Activated CD8-positive, alpha-beta memory T cell treated with anti-CD3 and anti-CD28 coated beads, Interleukin-2, amount 10 ng/mL, durations not matched to agents 7 days and 5 days (primary cell): ENCODE results near the gene GPC6. TPM values are rescaled to one million over a fixed set of nuclear protein-coding genes. Genes with fewer than 3 reads are reported as not detected.

Experiments
- ATAC-seq: fragments of 150-1000 bp; cut with Tn5 transposase; one replicate; pipeline ENCODE4 v1.10.0; 2021; ENCODE audit warnings: moderate library complexity
- CTCF ChIA-PET: fragments of 350-600 bp; sonication (Branson Sonifier 250); formaldehyde crosslinking; loops from one replicate; lab custom pipeline; 2021; ENCODE audit warnings: antibody characterized with exemption; lab: Charles Lee
- DNase-seq: peaks from one replicate; pipeline ENCODE4 v3.0.0-alpha.2; 2020
- H3K27ac Mint-ChIP-seq: one replicate; pipeline ENCODE4 v1.8.0; 2021; ENCODE audit warnings: mild to moderate bottlenecking, mixed read lengths
- H3K27me3 Mint-ChIP-seq: one replicate; pipeline ENCODE4 v1.8.0; 2021; ENCODE audit warnings: mixed read lengths
- H3K36me3 Mint-ChIP-seq: one replicate; pipeline ENCODE4 v1.8.0; 2021; ENCODE audit warnings: mild to moderate bottlenecking, mixed read lengths
- H3K4me1 Mint-ChIP-seq: one replicate; pipeline ENCODE4 v1.8.0; 2021; ENCODE audit warnings: mixed read lengths
- H3K4me3 Mint-ChIP-seq: one replicate; pipeline ENCODE4 v1.8.0; 2021; ENCODE audit warnings: mild to moderate bottlenecking, moderate library complexity, mixed read lengths
- H3K9me3 Mint-ChIP-seq: one replicate; pipeline ENCODE4 v1.8.0; 2022; ENCODE audit warnings: low read depth, mixed read lengths
- total RNA-seq, 2 experiments: library from RNA; stranded (reverse); gene quantifications; one replicate each; pipeline ENCODE4 v1.2.3, GENCODE V29; 2021

Gene GPC6
- total RNA-seq, 2 experiments from 2014 or later, result not detected

- no peaks in the 10 kb centered on the region for H3K36me3 Mint-ChIP-seq
- H3K4me3 Mint-ChIP-seq, result no peak overlapping the region
- no peak overlapping the region for H3K27ac Mint-ChIP-seq
- DNase-seq, result no peak
- ATAC-seq, result no peak
- H3K4me1 Mint-ChIP-seq, result no peaks in the 10 kb centered on the region
- no peaks in the 10 kb centered on the region for H3K9me3 Mint-ChIP-seq
- peaks cover 12% of the 10 kb centered on the region for H3K27me3 Mint-ChIP-seq
- CTCF ChIA-PET, result interaction anchor here (1.2 kb wide), 1 partner anchor 118 kb away, joined by 3 read pairs; no protein-coding TSS in a partner anchor
Observed at GRCh38 chr13:94227255-94227879, 1000.8 kb downstream of the GPC6 start.

DNA sequence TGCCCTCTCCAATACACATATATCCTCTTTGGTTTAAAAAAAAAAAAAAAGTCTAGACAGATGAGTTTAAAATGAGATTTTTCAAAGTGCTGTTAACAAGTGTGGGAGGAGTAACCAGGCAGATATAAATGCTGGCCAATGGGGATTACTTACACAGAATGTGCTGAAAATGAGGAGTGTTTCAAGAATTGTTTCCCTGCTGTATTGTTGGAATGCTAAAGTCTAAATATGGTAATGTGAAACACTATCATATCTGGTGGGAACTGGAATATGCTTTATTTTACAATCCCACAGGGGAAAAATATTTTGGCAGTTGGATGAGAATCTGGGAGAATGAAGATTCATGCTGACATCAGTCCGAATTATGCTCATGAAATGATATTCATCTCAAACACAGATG, 1002.2 kb downstream of the GPC6 start:
- ATAC-seq, result no peak
- CTCF ChIA-PET, result no interaction called here
- H3K36me3 Mint-ChIP-seq, result no peaks in the 10 kb centered on the region
- no peak overlapping the region for H3K27ac Mint-ChIP-seq
- H3K4me1 Mint-ChIP-seq, result no peaks in the 10 kb centered on the region
- no peak overlapping the region for H3K4me3 Mint-ChIP-seq
- H3K9me3 Mint-ChIP-seq, result no peaks in the 10 kb centered on the region
- no peak for DNase-seq
- peaks cover 4% of the 10 kb centered on the region for H3K27me3 Mint-ChIP-seq

GRCh38 chr13:94232161-94232950, 1005.7 kb downstream of the GPC6 start:
- Mint-ChIP-seq H3K27ac (no peak overlapping the region), H3K27me3 (peaks cover 4% of the 10 kb centered on the region), H3K4me3 (no peak overlapping the region), H3K36me3 (no peaks in the 10 kb centered on the region), H3K9me3 (no peaks in the 10 kb centered on the region), H3K4me1 (peaks cover 11% of the 10 kb centered on the region)
- CTCF ChIA-PET, result no interaction called here
- ATAC-seq (no peak), DNase-seq (no peak)

- Mint-ChIP-seq H3K4me1 (peaks cover 16% of the 10 kb centered on the region), H3K27me3 (peaks cover 6% of the 10 kb centered on the region), H3K9me3 (no peaks in the 10 kb centered on the region), H3K27ac (no peak overlapping the region), H3K4me3 (no peak overlapping the region), H3K36me3 (no peaks in the 10 kb centered on the region)
- no peak for DNase-seq
- CTCF ChIA-PET, result no interaction called here
- no peak for ATAC-seq
Observed at GRCh38 chr13:94232956-94233355, 1006.3 kb downstream of the GPC6 start.

- H3K27me3 Mint-ChIP-seq, result peaks cover 6% of the 10 kb centered on the region
- no peak for ATAC-seq
- H3K4me3 Mint-ChIP-seq, result no peak overlapping the region
- no peak for DNase-seq
- CTCF ChIA-PET, result no interaction called here
- no peaks in the 10 kb centered on the region for H3K36me3 Mint-ChIP-seq
- no peak overlapping the region for H3K27ac Mint-ChIP-seq
- H3K9me3 Mint-ChIP-seq, result no peaks in the 10 kb centered on the region
- peaks cover 16% of the 10 kb centered on the region for H3K4me1 Mint-ChIP-seq
Observed at GRCh38 chr13:94233401-94233800, 1006.8 kb downstream of the GPC6 start.

- peaks cover 10% of the 10 kb centered on the region for H3K27me3 Mint-ChIP-seq
- CTCF ChIA-PET, result no interaction called here
- DNase-seq (no peak), ATAC-seq (no peak)
- no peak overlapping the region for H3K4me3 Mint-ChIP-seq
- no peaks in the 10 kb centered on the region for H3K36me3 Mint-ChIP-seq
- peaks cover 20% of the 10 kb centered on the region for H3K4me1 Mint-ChIP-seq
- no peak overlapping the region for H3K27ac Mint-ChIP-seq
- H3K9me3 Mint-ChIP-seq, result no peaks in the 10 kb centered on the region
Observed at GRCh38 chr13:94233837-94234236, 1007.2 kb downstream of the GPC6 start.

DNA sequence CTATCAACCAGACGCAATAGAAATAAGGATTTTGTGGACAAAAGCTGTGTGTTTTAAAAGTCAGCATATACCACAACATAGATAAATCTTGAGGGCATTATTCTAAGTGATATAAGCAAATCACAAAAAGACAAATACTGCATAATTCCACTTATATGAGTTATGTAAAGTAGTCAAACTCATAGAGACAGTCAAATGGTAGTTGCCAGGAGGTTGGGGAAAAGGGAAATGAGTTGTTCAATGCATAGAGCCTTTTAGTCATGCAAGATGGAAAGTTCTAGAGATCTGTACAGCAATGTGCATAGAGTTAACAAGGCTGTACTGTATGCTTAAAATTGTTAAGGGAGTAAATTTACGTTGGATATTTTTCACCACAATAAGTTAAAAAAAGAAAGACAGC, 1008.1 kb downstream of the GPC6 start:
- DNase-seq, result no peak
- Mint-ChIP-seq H3K27ac (no peak overlapping the region), H3K4me3 (no peak overlapping the region), H3K4me1 (peaks cover 27% of the 10 kb centered on the region), H3K9me3 (no peaks in the 10 kb centered on the region), H3K36me3 (no peaks in the 10 kb centered on the region), H3K27me3 (peaks cover 10% of the 10 kb centered on the region)
- ATAC-seq, result no peak
- CTCF ChIA-PET, result no interaction called here

DNA sequence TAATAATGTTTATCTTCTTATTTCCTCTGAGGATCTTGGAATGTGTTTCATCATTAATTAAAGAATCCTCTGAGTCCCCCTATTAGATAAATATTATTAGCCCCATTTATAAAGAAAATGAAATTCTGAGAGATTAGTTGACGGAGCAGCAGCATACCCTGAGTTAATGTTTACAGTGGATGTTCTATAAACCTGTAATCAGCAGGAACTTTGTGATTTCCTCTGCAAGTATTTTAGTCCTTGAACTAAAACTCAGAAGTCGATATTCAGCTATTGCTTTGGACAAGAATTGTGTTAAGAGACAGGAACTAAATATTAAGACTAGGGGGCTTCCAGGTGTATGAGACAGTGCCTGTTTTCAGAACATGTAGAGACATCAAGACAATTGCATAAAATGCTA, 1009.5 kb downstream of the GPC6 start:
- H3K4me1 Mint-ChIP-seq, result peaks cover 27% of the 10 kb centered on the region
- H3K9me3 Mint-ChIP-seq, result no peaks in the 10 kb centered on the region
- H3K27ac Mint-ChIP-seq, result no peak overlapping the region
- ATAC-seq (no peak), DNase-seq (no peak)
- CTCF ChIA-PET, result interaction anchor here (1.1 kb wide), 1 partner anchor 110 kb away, joined by 5 read pairs; no protein-coding TSS in a partner anchor
- peaks cover 6% of the 10 kb centered on the region for H3K27me3 Mint-ChIP-seq
- H3K4me3 Mint-ChIP-seq, result no peak overlapping the region
- H3K36me3 Mint-ChIP-seq, result no peaks in the 10 kb centered on the region

DNA sequence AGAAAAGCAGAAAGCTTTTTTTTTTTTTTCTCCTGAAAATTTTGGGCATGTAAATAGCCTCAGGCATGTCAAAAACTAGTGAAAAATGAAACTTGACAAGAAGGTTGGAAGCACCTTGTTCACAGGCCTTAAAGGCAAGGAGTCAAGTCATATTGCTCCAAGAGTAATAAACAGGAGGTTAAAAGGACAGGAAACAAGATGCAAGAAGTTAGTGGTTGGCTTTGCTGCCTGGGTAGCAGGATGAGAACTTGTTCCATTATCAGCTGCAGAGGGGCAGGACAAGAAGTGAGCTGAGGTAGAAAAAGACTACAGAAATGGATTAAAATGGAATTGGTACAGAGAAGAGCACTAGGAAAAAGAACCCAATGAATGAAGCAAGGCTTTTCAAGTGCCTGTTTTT, 1010.3 kb downstream of the GPC6 start:
- CTCF ChIA-PET, result interaction anchor here (1.1 kb wide), 1 partner anchor 109 kb away, joined by 5 read pairs; no protein-coding TSS in a partner anchor
- no peak overlapping the region for H3K27ac Mint-ChIP-seq
- H3K4me1 Mint-ChIP-seq, result peaks cover 27% of the 10 kb centered on the region
- DNase-seq, result no peak
- H3K36me3 Mint-ChIP-seq, result no peaks in the 10 kb centered on the region
- H3K4me3 Mint-ChIP-seq, result no peak overlapping the region
- no peaks in the 10 kb centered on the region for H3K9me3 Mint-ChIP-seq
- peak; percentile 68 for ATAC-seq
- peaks cover 6% of the 10 kb centered on the region for H3K27me3 Mint-ChIP-seq

- no peak overlapping the region for H3K4me3 Mint-ChIP-seq
- ATAC-seq, result peak; percentile 39
- no peak for DNase-seq
- H3K9me3 Mint-ChIP-seq, result no peaks in the 10 kb centered on the region
- H3K36me3 Mint-ChIP-seq, result no peaks in the 10 kb centered on the region
- CTCF ChIA-PET, result no interaction called here
- H3K27me3 Mint-ChIP-seq, result peaks cover 8% of the 10 kb centered on the region
- no peak overlapping the region for H3K27ac Mint-ChIP-seq
- H3K4me1 Mint-ChIP-seq, result peaks cover 27% of the 10 kb centered on the region
Observed at GRCh38 chr13:94239135-94239534, 1012.5 kb downstream of the GPC6 start.

DNA sequence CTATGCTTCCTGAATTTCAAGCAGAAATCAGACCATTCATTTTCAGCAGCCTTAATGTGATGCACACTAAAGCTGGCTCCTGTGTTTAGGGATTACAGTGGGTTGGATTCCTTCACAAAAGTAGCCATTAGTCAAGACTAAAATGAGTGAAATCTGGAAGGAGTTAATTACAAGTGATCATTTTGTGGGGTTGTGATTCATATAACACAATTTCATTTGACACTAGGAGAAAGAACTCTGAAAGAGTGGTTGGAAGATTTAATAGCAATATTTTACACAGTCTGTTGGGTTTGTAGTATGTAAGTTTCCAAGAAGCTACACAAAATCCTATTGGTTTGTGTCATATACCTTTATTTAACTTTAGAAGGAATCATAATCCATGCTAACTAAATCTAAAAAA, 1015.9 kb downstream of the GPC6 start:
- no peak overlapping the region for H3K4me3 Mint-ChIP-seq
- no peaks in the 10 kb centered on the region for H3K9me3 Mint-ChIP-seq
- H3K4me1 Mint-ChIP-seq, result peaks cover 13% of the 10 kb centered on the region
- DNase-seq (no peak), ATAC-seq (no peak)
- H3K27me3 Mint-ChIP-seq, result peaks cover 9% of the 10 kb centered on the region
- no peaks in the 10 kb centered on the region for H3K36me3 Mint-ChIP-seq
- no peak overlapping the region for H3K27ac Mint-ChIP-seq
- CTCF ChIA-PET, result no interaction called here

DNA sequence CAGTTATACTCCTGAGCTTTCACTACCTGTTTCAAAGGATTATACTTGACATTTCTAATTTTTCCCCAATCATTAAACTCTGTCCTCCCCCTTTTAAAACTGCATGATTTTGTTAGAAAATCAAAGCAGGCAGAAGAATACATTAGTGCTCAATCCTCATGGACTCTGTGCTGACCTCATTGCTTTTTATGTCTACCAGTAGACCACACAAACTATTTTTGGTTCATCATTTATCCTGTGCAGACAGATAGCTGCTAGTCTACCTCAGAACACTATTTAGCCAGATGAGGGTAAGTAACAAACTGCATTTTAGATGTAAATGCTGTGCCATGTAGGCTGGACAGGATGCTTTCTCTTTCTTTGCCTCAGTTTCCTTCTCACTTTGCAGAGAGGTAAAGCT, 1016.9 kb downstream of the GPC6 start:
- Mint-ChIP-seq H3K27ac (no peak overlapping the region), H3K27me3 (peaks cover 5% of the 10 kb centered on the region), H3K9me3 (no peaks in the 10 kb centered on the region), H3K4me3 (no peak overlapping the region), H3K4me1 (peaks cover 9% of the 10 kb centered on the region), H3K36me3 (no peaks in the 10 kb centered on the region)
- DNase-seq (no peak), ATAC-seq (no peak)
- CTCF ChIA-PET, result no interaction called here

DNA sequence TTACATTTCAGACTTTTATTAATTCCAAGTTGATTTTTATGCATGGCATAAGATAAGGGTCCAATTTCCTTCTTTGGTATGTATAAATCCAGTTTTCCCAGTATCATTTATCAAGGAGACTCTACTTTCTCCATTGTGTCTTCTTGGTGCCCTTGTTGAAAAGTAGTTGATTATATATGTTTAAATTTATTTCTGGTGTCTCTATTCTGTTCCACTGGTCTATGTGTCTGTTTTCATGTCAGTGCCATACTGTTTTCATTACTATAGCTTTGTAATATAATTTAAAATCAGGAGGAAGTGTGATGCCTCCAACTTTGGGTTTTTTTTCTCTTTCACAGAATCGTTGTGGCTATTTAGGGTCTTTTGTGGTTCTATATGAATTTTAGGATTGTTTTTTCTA, 1019.9 kb downstream of the GPC6 start:
- no peaks in the 10 kb centered on the region for H3K9me3 Mint-ChIP-seq
- H3K4me3 Mint-ChIP-seq, result no peak overlapping the region
- H3K36me3 Mint-ChIP-seq, result no peaks in the 10 kb centered on the region
- no peak for ATAC-seq
- H3K27ac Mint-ChIP-seq, result no peak overlapping the region
- no peak for DNase-seq
- H3K27me3 Mint-ChIP-seq, result peaks cover 3% of the 10 kb centered on the region
- CTCF ChIA-PET, result no interaction called here
- H3K4me1 Mint-ChIP-seq, result no peaks in the 10 kb centered on the region

GRCh38 chr13:94247890-94248289, 1021.3 kb downstream of the GPC6 start:
- no peak for ATAC-seq
- no peak for DNase-seq
- Mint-ChIP-seq H3K4me3 (no peak overlapping the region), H3K27me3 (peaks cover 3% of the 10 kb centered on the region), H3K9me3 (no peaks in the 10 kb centered on the region), H3K36me3 (no peaks in the 10 kb centered on the region), H3K4me1 (no peaks in the 10 kb centered on the region), H3K27ac (no peak overlapping the region)
- CTCF ChIA-PET, result no interaction called here
